Glomerular endothelial cell (primary cell): ENCODE measurements around the gene GRK4. TPM values are rescaled to one million over a fixed set of nuclear protein-coding genes. Genes with fewer than 3 reads are reported as not detected.

Source experiments
- DNase-seq: peaks from one replicate; pipeline ENCODE4 v3.0.0-alpha.2; 2011; ENCODE audit warnings: low read depth, low spot score; ENCODE audit errors: extremely low read depth
- total RNA-seq: library from RNA; depleted of rRNA; stranded (reverse); fragments of >200 nt; gene quantifications from 2 replicates; pipeline ENCODE4 v1.2.3, GENCODE V29; 2015

GRK4 gene
- total RNA-seq, 1 donor from 2014 or later = 6.0 TPM

DNA sequence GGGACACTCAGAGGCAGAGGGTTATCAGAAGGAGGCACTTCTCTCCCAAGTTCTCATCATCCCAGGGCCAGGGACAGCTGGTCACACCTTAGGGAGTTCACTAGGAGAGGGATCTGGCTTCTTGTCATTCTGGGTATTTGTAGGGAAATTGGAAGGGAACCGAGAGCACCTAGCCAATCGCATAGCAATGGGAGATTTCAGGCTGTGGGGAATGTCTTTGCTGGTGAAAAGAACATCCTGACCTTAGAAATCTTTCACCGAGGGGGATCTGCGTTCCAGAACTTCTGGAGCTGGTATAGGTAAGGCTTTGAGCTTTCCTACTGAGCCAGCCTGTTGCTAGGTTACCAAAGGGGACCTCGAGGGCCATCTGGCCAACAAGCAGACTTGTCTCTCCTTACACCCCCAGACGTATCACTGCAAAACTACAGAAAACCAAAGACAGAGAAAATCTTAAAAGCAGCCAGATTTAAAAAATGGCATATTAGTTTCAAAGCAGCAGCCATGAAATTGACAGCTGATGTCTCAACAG lies 104.2 kb downstream of the GRK4 start:
- DNase-seq = no peak

DNA sequence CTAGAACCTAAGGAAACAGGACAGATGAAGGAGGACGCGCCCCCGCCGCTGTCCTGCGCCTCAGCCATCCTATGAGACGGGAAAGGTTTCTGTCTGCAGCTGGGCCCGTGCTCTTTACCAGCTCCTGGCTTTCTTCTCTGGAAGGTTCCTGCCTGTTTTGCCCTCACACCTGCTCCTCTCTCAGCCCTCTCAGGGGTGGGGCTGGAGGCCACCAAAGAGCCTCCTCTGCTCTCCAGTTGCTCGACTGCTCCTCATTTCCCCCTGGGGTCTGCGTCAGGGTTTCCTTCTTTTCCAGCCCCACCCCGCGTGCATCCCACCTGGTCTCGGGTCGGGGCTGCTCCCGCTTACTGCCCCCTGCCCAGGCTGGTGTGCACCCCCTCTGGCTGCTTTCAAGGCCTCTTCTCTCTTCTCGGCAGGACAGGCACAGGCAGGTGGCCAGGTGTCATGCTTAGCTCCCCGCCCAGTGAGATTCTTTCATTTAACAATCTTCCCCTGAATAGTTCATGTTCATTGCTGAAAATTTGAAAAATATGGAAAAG lies 106.4 kb downstream of the GRK4 start:
- DNase-seq = no peak

DNA sequence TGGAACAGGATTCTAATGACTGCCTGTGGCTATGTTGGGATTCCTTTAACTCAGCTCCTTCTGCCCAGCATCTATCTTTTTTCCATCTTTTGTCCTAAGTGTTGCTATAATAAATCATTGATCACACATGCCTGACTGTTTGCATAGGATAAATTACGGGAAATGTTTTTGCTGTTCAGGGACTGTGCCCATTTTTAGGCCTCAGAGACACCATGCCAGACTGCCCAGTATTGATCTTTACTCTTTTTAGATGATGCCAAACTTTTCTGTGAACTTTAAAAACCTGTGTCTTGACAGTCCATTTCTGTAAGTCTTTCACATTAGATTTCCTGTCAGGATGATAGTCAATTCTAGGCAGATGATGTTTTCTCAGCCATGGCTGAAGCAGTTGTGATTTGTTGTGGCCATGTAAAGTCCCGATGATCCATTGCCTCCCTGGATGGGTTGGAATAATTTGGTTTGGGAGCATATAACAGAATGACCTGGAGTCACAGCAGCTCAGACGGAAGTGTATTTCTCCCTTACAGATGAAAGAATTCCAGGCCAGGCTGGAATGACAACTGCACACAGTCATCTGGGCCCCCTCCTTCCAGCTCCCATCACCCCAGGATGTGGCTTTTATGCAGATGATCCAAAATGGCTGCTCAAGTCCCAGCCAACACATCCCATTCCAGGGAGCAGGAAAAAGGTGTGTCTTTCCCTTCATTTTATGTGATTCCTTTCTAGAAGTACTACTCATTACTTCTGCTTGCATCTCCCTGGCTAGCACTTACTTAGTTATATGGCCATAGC lies 107.5 kb downstream of the GRK4 start:
- DNase-seq = no peak

DNA sequence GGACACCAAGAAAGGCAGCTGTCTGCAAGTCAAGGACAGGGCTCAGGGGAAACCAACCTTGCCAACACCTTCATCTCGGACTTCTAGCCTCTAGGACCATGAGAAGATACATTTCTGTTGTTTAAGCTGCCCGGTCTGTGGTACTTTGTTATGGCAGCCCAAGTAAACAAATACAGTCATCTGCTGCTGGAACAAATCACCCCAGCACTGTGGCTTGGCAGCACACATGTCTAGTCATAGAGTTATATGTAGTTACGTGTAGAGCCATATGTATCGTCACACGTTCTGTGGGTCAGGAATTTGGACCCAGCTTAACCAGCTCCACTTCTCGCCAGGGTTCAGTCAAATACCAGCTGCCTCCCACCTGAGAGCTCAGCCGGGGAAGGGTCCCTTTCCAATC lies 108.4 kb downstream of the GRK4 start:
- no peak for DNase-seq

DNA sequence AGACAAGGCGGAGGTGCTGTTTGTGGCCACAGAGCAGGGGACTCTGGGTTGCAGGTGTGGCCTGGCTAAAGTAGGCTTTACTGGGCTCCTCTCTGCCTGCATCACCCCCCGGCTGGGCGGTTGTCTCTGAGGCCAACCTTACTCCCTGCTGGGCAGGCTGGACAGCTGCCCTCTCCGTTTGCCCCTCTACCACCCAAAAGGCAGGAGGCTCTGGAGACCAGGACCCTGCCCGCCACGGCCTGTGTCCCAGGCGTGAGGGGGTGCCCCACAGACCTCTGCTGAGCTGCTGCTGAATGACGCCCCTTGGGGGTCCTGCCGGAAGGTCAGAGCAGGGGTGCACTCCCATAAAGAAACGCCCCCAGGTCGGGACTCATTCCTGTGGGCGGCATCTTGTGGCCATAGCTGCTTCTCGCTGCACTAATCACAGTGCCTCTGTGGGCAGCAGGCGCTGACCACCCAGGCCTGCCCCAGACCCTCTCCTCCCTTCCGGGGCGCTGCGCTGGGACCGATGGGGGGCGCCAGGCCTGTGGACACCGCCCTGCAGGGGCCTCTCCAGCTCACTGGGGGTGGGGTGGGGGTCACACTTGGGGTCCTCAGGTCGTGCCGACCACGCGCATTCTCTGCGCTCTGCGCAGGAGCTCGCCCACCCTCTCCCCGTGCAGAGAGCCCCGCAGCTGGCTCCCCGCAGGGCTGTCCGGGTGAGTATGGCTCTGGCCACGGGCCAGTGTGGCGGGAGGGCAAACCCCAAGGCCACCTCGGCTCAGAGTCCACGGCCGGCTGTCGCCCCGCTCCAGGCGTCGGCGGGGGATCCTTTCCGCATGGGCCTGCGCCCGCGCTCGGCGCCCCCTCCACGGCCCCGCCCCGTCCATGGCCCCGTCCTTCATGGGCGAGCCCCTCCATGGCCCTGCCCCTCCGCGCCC lies 110.0 kb downstream of the GRK4 start:
- no peak for DNase-seq

DNA sequence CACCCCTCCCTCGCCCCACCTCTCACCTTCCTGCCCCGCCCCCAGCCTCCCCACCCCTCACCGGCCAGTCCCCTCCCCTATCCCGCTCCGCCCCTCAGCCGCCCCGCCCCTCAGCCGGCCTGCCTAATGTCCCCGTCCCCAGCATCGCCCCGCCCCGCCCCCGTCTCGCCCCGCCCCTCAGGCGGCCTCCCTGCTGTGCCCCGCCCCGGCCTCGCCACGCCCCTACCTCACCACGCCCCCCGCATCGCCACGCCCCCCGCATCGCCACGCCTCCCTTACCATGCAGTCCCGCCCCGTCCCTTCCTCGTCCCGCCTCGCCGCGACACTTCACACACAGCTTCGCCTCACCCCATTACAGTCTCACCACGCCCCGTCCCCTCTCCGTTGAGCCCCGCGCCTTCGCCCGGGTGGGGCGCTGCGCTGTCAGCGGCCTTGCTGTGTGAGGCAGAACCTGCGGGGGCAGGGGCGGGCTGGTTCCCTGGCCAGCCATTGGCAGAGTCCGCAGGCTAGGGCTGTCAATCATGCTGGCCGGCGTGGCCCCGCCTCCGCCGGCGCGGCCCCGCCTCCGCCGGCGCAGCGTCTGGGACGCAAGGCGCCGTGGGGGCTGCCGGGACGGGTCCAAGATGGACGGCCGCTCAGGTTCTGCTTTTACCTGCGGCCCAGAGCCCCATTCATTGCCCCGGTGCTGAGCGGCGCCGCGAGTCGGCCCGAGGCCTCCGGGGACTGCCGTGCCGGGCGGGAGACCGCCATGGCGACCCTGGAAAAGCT lies 110.9 kb downstream of the GRK4 start, which contains the start of the genes HTT and HTT-AS:
HTT (plus strand) TSS at position 604 of the 768 bp plus-strand sequence; CDS start at position 749, 145 bp downstream.
HTT-AS (minus strand) TSS at position 461 of the 768 bp plus-strand sequence.
- DNase-seq = peak; percentile 36

DNA sequence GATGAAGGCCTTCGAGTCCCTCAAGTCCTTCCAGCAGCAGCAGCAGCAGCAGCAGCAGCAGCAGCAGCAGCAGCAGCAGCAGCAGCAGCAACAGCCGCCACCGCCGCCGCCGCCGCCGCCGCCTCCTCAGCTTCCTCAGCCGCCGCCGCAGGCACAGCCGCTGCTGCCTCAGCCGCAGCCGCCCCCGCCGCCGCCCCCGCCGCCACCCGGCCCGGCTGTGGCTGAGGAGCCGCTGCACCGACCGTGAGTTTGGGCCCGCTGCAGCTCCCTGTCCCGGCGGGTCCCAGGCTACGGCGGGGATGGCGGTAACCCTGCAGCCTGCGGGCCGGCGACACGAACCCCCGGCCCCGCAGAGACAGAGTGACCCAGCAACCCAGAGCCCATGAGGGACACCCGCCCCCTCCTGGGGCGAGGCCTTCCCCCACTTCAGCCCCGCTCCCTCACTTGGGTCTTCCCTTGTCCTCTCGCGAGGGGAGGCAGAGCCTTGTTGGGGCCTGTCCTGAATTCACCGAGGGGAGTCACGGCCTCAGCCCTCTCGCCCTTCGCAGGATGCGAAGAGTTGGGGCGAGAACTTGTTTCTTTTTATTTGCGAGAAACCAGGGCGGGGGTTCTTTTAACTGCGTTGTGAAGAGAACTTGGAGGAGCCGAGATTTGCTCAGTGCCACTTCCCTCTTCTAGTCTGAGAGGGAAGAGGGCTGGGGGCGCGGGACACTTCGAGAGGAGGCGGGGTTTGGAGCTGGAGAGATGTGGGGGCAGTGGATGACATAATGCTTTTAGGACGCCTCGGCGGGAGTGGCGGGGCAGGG lies 111.7 kb downstream of the GRK4 start:
- DNase-seq = no peak

DNA sequence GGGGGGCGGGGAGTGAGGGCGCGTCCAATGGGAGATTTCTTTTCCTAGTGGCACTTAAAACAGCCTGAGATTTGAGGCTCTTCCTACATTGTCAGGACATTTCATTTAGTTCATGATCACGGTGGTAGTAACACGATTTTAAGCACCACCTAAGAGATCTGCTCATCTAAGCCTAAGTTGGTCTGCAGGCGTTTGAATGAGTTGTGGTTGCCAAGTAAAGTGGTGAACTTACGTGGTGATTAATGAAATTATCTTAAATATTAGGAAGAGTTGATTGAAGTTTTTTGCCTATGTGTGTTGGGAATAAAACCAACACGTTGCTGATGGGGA lies 112.2 kb downstream of the GRK4 start:
- no peak for DNase-seq

DNA sequence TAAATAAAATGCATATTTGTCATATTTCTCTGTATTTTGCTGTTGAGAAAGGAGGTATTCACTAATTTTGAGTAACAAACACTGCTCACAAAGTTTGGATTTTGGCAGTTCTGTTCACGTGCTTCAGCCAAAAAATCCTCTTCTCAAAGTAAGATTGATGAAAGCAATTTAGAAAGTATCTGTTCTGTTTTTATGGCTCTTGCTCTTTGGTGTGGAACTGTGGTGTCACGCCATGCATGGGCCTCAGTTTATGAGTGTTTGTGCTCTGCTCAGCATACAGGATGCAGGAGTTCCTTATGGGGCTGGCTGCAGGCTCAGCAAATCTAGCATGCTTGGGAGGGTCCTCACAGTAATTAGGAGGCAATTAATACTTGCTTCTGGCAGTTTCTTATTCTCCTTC lies 114.4 kb downstream of the GRK4 start:
- no peak for DNase-seq

DNA sequence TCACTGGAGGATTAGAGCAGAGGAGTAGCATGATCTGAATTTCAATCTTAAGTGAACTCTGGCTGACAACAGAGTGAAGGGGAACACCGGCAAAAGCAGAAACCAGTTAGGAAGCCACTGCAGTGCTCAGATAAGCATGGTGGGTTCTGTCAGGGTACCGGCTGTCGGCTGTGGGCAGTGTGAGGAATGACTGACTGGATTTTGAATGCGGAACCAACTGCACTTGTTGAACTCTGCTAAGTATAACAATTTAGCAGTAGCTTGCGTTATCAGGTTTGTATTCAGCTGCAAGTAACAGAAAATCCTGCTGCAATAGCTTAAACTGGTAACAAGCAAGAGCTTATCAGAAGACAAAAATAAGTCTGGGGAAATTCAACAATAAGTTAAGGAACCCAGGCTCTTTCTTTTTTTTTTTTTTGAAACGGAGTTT lies 116.3 kb downstream of the GRK4 start:
- DNase-seq = no peak

DNA sequence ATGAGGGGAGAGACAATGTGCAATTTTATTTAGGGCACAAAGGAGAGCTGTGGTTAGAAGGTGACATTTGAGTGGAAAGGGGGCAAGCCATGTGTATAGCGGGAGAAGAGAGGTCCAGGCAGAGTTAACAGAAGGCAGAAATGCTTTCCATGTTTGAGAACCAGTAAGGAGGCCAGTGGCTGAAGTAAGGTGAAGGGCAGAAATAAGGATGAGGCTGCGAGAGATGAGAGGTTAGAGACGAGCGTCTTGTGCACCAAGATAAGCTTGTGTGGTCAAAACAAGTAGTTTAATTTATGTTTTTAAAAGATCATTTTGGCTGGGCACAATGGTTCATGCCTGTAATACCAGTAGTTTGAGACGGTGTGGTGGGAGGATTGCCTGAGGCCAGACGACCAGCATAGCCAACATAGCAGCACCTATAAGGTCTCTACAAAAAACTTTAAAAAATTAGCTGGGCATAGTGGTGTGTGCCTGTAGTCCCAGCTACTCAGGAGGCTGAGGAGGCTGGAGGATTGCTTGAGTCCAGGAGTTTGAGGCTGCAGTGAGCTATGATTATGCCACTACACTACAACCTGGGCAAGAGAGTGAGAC lies 119.6 kb downstream of the GRK4 start:
- DNase-seq = no peak

DNA sequence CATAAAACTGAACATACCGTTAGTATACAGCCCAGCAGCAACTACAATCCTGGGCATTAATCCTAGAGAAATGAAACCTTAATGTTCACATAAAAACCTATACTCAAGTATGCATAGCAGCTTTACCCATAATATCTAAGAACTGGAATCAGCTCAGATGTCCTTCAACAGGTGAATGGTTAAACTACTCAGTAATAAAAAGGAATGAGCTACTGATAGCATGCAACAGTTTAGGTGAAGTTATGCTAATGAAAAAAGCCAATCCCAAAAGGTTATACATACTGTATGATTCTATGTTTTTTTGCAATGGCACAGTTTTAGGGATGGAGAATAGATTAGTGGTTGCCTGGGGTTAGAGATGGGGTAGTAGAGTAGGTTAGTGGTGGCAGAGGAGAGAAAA lies 120.4 kb downstream of the GRK4 start:
- DNase-seq = no peak

DNA sequence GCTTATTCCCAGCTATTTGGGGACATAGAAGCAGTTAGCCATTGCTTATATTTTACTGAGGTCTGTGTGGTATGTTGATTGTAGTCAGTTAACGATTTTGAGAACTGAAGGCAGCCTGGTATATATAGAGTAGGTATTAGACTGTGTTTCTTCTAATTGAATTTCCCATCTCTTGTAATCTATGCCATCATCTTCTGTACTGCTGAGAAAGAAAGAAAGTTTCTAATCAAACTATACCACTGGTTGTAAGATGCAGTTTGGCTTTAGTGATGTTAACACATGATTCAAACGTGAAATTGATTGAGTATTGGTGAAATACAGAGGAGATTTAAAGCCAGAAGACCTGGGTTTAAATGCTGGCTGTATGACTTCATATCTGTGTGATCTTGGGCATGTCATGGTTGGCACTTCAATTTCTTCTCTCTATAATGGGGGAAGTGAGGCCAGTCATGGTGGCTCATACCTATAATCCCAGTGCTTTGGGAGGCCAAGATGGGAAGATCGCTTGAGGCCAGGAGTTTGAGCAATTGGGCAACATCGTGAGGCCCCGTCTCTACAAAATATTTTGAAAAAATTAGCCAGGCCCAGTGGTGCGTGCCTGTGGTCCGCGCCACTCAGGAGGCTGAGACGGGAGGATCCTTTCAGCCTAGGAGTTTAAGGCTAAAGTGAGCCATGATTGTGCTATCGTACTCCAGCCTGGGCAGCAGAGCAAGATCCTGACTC lies 122.7 kb downstream of the GRK4 start:
- DNase-seq = no peak

DNA sequence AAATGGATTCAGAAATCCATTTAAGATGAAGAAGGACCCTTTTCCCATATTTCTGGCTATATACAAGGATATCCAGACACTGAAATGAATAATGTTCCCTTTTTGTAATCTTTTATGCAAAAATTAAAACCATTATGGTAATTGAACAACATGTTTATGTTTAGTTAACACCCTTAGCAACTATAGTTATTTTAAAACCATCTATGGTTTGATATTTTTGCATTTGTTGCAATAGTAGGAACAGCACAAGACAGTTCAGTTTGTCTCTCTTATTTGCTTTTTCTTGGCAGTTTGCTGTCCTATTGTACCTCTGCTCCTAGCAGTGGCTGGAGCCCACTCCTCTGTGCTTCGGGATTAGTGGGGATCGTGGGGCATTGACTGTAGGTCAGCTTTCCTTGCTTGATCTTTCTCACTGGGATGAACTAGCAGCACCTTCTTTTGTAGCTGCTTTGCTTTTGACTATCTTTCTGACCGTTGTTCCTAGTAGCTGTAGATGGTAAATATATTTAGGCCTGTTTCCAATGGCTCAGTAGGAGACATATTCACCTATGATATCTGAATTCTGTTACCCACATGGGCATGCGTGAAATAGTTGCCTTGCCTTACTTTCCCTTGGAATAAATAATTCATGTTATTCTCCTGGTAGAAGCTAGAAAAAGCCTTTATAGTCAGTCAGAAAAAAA lies 123.9 kb downstream of the GRK4 start:
- no peak for DNase-seq
